Panc1 (cell line): ENCODE data around the gene ITM2A. TPM values are rescaled to one million over a fixed set of nuclear protein-coding genes. Genes with fewer than 3 reads are reported as not detected.

Experiments
- ATAC-seq: fragments of 200-7000 bp; cut with Tn5 transposase; 2 replicates; pipeline ENCODE4 v1.9.1; 2020; ENCODE audit warnings: mild to moderate bottlenecking, moderate library complexity
- BruUV-seq: library from RNA; stranded (reverse); fragments of 400-500 nt; replicated peaks from 2 replicates; lab custom pipeline; 2021; lab: Mats Ljungman, UMichigan
- CTCF ChIA-PET: fragments of 300-600 bp; sonication (Branson Sonifier 250); formaldehyde crosslinking; loops from one replicate; lab custom pipeline; 2022; ENCODE audit warnings: antibody characterized with exemption; lab: Charles Lee
- POLR2A ChIA-PET: fragments of 300-600 bp; sonication (Branson Sonifier 250); formaldehyde crosslinking; loops from one replicate; lab custom pipeline; 2022; ENCODE audit warnings: antibody characterized with exemption; lab: Charles Lee
- DNase-seq: peaks from one replicate; pipeline ENCODE4 v3.0.0-alpha.2; 2010; ENCODE audit warnings: low read depth, low spot score
- H3K27ac ChIP-seq: 2 replicates; pipeline ENCODE4 v1.5.1; 2011; ENCODE audit warnings: mild to moderate bottlenecking, low read length, inconsistent platforms
- H3K27me3 ChIP-seq: fragments of 200-500 bp; sonication (Bioruptor generic); 2 replicates; pipeline ENCODE4 v1.6.0; 2014; ENCODE audit warnings: low read length, inconsistent platforms; ENCODE audit not compliant: control insufficient read depth, insufficient read depth
- H3K36me3 ChIP-seq: fragments of 200-500 bp; sonication (Bioruptor generic); 2 replicates; pipeline ENCODE4 v1.5.1; 2014; ENCODE audit warnings: inconsistent platforms, mild to moderate bottlenecking, low read length, moderate library complexity; ENCODE audit not compliant: control insufficient read depth, insufficient read depth
- H3K4me1 ChIP-seq: 2 replicates; pipeline ENCODE4 v1.5.1; 2011; ENCODE audit warnings: inconsistent platforms, mild to moderate bottlenecking, low read length, moderate library complexity; ENCODE audit not compliant: control insufficient read depth, insufficient read depth
- H3K4me3 ChIP-seq, 2 experiments: 2 replicates each; pipeline ENCODE4 v1.5.1; 2011 to 2012; ENCODE audit warnings: low read depth in 2 of 2, low read length in 2 of 2, mild to moderate bottlenecking in 2 of 2, inconsistent platforms in 1 of 2, moderate library complexity in 1 of 2
- H3K9me3 ChIP-seq: fragments of 200-500 bp; sonication (Bioruptor generic); 2 replicates; pipeline ENCODE4 v1.5.1; 2014; ENCODE audit warnings: low read depth, mild to moderate bottlenecking, inconsistent platforms, low read length, moderate library complexity; ENCODE audit not compliant: control insufficient read depth, insufficient read depth
- POLR2AphosphoS5 ChIP-seq: IDR thresholded peaks from 2 replicates; pipeline ENCODE4 v1.6.1; 2012; ENCODE audit warnings: mild to moderate bottlenecking, low read depth, low read length, moderate library complexity
- SIN3A ChIP-seq: IDR thresholded peaks from 2 replicates; pipeline ENCODE4 v1.6.1; 2012; ENCODE audit warnings: low read depth, mild to moderate bottlenecking, low read length, moderate library complexity, borderline replicate concordance; ENCODE audit not compliant: insufficient read depth
- TCF7L2 ChIP-seq: IDR thresholded peaks from 2 replicates; pipeline ENCODE4 v1.6.1; 2011; ENCODE audit warnings: mild to moderate bottlenecking, low read depth, low read length, inconsistent platforms
- in situ Hi-C: cut with HindIII; loops from 2 replicates; pipeline ENCODE4 v1.10.0; 2016; ENCODE audit warnings: low sequenced_read_pairs, low pct_unique_long_range_greater_than_20kb
- intact Hi-C: fragments of 100-400 bp; cut with micrococcal nuclease; formaldehyde crosslinking; loops from one replicate; pipeline ENCODE4 v1.10.0; 2022; ENCODE audit not compliant: unreplicated experiment
- total RNA-seq: library from RNA; stranded (reverse); gene quantifications from one replicate; pipeline ENCODE4 v1.2.1, GENCODE V29; 2021; ENCODE audit not compliant: unreplicated experiment
- TF ChIP-seq, protein P1 (sequence below), 2 experiments: IDR thresholded peaks; 2 replicates each; pipeline ENCODE4 v1.6.1; 2011 to 2012; ENCODE audit warnings: low read depth in 2 of 2, control low read depth in 1 of 2, low read length in 1 of 2, mild to moderate bottlenecking in 1 of 2, moderate library complexity in 1 of 2; ENCODE audit not compliant: insufficient read depth in 1 of 2
- TF ChIP-seq, protein P2 (sequence below): fragments of 450-650 bp; IDR thresholded peaks from 2 replicates; pipeline ENCODE4 v1.5.1; 2017; ENCODE audit warnings: mild to moderate bottlenecking

ITM2A gene
- total RNA-seq, 1 experiment from 2014 or later: 0.49 TPM

DNA sequence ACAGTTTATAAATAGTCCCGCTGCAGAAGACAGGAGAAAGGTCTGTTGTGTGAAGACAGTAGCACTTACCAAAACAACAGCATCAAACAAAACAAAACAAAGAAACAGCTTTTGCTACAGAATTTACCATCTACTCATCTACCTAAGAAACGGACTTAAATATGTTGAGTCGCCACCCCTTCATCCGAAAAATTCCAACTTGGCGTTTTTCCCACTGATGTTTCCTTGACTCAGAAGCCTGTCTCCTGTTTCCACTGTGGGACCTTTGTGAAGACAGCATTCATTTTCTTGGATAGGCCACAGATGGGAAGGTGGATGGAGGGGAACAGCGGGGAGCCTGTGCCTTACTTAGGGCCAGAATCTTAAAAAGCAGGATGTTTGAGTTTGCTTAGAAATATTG is 1.3 kb upstream of the ITM2A start:
- CTCF ChIA-PET: no interaction called here
- POLR2A ChIA-PET: no interaction called here
- no TSS peak for BruUV-seq

DNA sequence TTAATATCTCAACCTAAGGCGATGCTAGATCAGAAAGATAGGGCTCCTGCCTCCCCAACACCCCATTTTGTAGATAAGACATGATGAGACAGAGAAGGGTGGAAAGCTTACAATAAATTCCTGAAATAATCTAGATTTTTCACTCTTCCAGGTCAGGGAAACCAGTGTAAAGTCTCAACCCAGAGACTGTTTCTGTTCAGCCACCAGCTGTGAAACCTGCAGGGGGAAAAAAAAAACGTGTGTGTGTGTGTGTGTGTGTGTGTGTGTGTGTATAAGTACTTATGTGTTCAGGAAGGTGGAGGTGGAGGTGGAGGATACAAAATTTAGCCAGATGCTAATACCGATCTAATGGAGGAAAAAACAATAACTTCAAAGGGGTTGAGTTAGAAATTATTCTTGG is 773 bp upstream of the ITM2A start:
- TF ChIP-seq, protein P1, sequence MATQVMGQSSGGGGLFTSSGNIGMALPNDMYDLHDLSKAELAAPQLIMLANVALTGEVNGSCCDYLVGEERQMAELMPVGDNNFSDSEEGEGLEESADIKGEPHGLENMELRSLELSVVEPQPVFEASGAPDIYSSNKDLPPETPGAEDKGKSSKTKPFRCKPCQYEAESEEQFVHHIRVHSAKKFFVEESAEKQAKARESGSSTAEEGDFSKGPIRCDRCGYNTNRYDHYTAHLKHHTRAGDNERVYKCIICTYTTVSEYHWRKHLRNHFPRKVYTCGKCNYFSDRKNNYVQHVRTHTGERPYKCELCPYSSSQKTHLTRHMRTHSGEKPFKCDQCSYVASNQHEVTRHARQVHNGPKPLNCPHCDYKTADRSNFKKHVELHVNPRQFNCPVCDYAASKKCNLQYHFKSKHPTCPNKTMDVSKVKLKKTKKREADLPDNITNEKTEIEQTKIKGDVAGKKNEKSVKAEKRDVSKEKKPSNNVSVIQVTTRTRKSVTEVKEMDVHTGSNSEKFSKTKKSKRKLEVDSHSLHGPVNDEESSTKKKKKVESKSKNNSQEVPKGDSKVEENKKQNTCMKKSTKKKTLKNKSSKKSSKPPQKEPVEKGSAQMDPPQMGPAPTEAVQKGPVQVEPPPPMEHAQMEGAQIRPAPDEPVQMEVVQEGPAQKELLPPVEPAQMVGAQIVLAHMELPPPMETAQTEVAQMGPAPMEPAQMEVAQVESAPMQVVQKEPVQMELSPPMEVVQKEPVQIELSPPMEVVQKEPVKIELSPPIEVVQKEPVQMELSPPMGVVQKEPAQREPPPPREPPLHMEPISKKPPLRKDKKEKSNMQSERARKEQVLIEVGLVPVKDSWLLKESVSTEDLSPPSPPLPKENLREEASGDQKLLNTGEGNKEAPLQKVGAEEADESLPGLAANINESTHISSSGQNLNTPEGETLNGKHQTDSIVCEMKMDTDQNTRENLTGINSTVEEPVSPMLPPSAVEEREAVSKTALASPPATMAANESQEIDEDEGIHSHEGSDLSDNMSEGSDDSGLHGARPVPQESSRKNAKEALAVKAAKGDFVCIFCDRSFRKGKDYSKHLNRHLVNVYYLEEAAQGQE (IDR thresholded peaks at IDR 0.05; ENCODE audit: insufficient read depth in 1 of 2, low read depth in 2 of 2, low read length in 1 of 2): no peak
- TF ChIP-seq SIN3A (no peak), POLR2AphosphoS5 (no peak), TCF7L2 (no peak)
- TF ChIP-seq, protein P2, sequence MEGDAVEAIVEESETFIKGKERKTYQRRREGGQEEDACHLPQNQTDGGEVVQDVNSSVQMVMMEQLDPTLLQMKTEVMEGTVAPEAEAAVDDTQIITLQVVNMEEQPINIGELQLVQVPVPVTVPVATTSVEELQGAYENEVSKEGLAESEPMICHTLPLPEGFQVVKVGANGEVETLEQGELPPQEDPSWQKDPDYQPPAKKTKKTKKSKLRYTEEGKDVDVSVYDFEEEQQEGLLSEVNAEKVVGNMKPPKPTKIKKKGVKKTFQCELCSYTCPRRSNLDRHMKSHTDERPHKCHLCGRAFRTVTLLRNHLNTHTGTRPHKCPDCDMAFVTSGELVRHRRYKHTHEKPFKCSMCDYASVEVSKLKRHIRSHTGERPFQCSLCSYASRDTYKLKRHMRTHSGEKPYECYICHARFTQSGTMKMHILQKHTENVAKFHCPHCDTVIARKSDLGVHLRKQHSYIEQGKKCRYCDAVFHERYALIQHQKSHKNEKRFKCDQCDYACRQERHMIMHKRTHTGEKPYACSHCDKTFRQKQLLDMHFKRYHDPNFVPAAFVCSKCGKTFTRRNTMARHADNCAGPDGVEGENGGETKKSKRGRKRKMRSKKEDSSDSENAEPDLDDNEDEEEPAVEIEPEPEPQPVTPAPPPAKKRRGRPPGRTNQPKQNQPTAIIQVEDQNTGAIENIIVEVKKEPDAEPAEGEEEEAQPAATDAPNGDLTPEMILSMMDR: no peak
- intact Hi-C loops: no loop called here
- CTCF ChIA-PET: interaction anchor here (0.6 kb wide), 1 partner anchor 1734 kb away, joined by 5 read pairs; no protein-coding TSS in a partner anchor

More for the DNA sequence above, 1.3 kb upstream of the ITM2A start:
- in situ Hi-C loops: no loop called here
- Histone ChIP-seq H3K27ac (no peak overlapping the region), H3K27me3 (no peaks in the 10 kb centered on the region; the same call in 1 of the 2 replicates), H3K36me3 (no peaks in the 10 kb centered on the region), H3K4me1 (no peaks in the 10 kb centered on the region), H3K4me3 (no peak overlapping the region), H3K9me3 (no peaks in the 10 kb centered on the region)
- intact Hi-C loops: no loop called here
- DNase-seq (no peak), ATAC-seq (no peak)
- TF ChIP-seq, protein P2: no peak
- TF ChIP-seq SIN3A: no peak

More for the DNA sequence above, 773 bp upstream of the ITM2A start:
- BruUV-seq: no TSS peak
- H3K9me3 ChIP-seq: no peaks in the 10 kb centered on the region
- no peak overlapping the region for H3K27ac ChIP-seq
- POLR2A ChIA-PET: no interaction called here
- H3K36me3 ChIP-seq: no peaks in the 10 kb centered on the region
- no peaks in the 10 kb centered on the region; the same call in 1 of the 2 replicates for H3K27me3 ChIP-seq
- in situ Hi-C loops: no loop called here
- no peak for ATAC-seq
- no peak overlapping the region for H3K4me3 ChIP-seq
- DNase-seq: no peak
- H3K4me1 ChIP-seq: no peaks in the 10 kb centered on the region
